Transverse colon (tissue), 4 donors: ENCODE measurements around the gene RTP2. TPM values are rescaled to one million over a fixed set of nuclear protein-coding genes. Genes with fewer than 3 reads are reported as not detected.

ENCODE experiments used
- DNase-seq: peaks from one replicate; pipeline ENCODE4 v3.0.0-alpha.2; 2019
- H3K27ac ChIP-seq, 4 donors: fragments of 200-600 bp; sonication (generic); 2 replicates each; pipeline ENCODE4 v1.5.1; 2016 to 2018; ENCODE audit warnings: inconsistent platforms in 4 of 4
- H3K27me3 ChIP-seq: fragments of 200-600 bp; sonication (generic); 2 replicates; pipeline ENCODE4 v1.5.1; 2017; ENCODE audit warnings: inconsistent platforms
- H3K36me3 ChIP-seq, 4 donors: fragments of 200-600 bp; sonication (generic); 2 replicates each; pipeline ENCODE4 v1.5.1; 2017 to 2019; ENCODE audit warnings: inconsistent platforms in 4 of 4
- H3K4me1 ChIP-seq, 4 donors: fragments of 200-600 bp; sonication (generic); 2 replicates each; pipeline ENCODE4 v1.5.1; 2017 to 2020; ENCODE audit warnings: inconsistent platforms in 4 of 4
- H3K4me3 ChIP-seq, 4 donors: fragments of 200-600 bp; sonication (generic); 1 replicate in 1 of 4; 2 replicates in 3 of 4; pipeline versions ENCODE4 v1.5.1 to v1.6.1; 2017 to 2019; ENCODE audit warnings: inconsistent platforms in 4 of 4
- H3K9me3 ChIP-seq, 2 donors: fragments of 200-600 bp; sonication (generic); 2 replicates each; pipeline ENCODE4 v1.5.1; 2017 to 2019; ENCODE audit warnings: inconsistent platforms in 2 of 2
- EP300 ChIP-seq: sonication (generic); formaldehyde crosslinking; IDR thresholded peaks from one replicate; pipeline ENCODE4 v1.6.1; 2017; ENCODE audit warnings: antibody characterized with exemption, low read depth
- POLR2A ChIP-seq: fragments of 450-650 bp; IDR thresholded peaks from one replicate; pipeline ENCODE4 v1.6.1; 2016; ENCODE audit warnings: antibody characterized with exemption, mild to moderate bottlenecking, moderate library complexity
- POLR2AphosphoS5 ChIP-seq, 3 donors: sonication (generic); formaldehyde crosslinking; IDR thresholded peaks; one replicate each; pipeline ENCODE4 v1.6.1; 2016; ENCODE audit warnings: antibody characterized with exemption in 3 of 3
- WGBS, 2 donors: methylation state at CpG; one replicate each; pipeline ENCODE4 v1.1.5; 2018; ENCODE audit warnings: low coverage in 1 of 2; 5-methylcytosine and 5-hydroxymethylcytosine counted together
- in situ Hi-C, 4 donors: fragments of 200-750 bp; cut with MboI; loops; one replicate each; pipeline versions ENCODE4 v1.15.0 to v1.15.1; 2017; ENCODE audit warnings: low sequenced_read_pairs in 3 of 4, low pct_ligation_motif_present in 1 of 4, low pct_unique_long_range_greater_than_20kb in 1 of 4
- intact Hi-C: fragments of 100-400 bp; cut with DNase I; formaldehyde crosslinking; loops from one replicate; pipeline ENCODE4 v1.15.1; 2023; ENCODE audit warnings: low total_unique reads
- total RNA-seq, 4 donors: library from RNA; depleted of rRNA; stranded (reverse); fragments of >200 nt; gene quantifications; one replicate each; pipeline ENCODE4 v1.1.0, GENCODE V29; 2016
- TF ChIP-seq, protein P1 (sequence below), 5 experiments: fragments of 200-600 bp in 3 of 5; fragments of 450-650 bp in 2 of 5; sonication (generic) in 3 of 5; IDR thresholded peaks; 1 replicate in 2 of 5; 2 replicates in 3 of 5; pipeline ENCODE4 v1.5.1; 2016 to 2017; ENCODE audit warnings: antibody characterized with exemption in 5 of 5, inconsistent platforms in 3 of 5, mild to moderate bottlenecking in 2 of 5, moderate library complexity in 1 of 5

The RTP2 gene
- total RNA-seq, 4 donors from 2014 or later, result not detected

- Histone ChIP-seq H3K27ac (peak overlapping the region; percentile 91 to 99 (median 98)), H3K9me3 (no peaks in the 10 kb centered on the region), H3K36me3 (no peaks in the 10 kb centered on the region), H3K4me1 (peaks cover 0 to 48% (median 46%) of the 10 kb centered on the region in 4 donors), H3K27me3 (no peaks in the 10 kb centered on the region), H3K4me3 (peak overlapping the region; percentile 31 to 71 (median 51))
- 0 to 2% methylated on average over 9 to 53 of the region's 53 CpGs for WGBS, 2 donors
- peak; percentile 83 for DNase-seq
- in situ Hi-C loops, result loop anchor here (5.0 to 25.0 kb wide), 10 partner anchors 415 to 1415 kb away; partner anchors contain the start of gene LPP (in 2 of the 4)
- intact Hi-C loops, result loop anchor here (2.0 to 10.0 kb wide), 5 partner anchors 165 to 1213 kb away; no protein-coding TSS in a partner anchor
- TF ChIP-seq EP300 (peak; percentile 99), POLR2AphosphoS5 (IDR thresholded peaks at IDR 0.05) (peak; percentile 86 to 92 (median 90)), POLR2A (peak; percentile 43)
- TF ChIP-seq, protein P1, sequence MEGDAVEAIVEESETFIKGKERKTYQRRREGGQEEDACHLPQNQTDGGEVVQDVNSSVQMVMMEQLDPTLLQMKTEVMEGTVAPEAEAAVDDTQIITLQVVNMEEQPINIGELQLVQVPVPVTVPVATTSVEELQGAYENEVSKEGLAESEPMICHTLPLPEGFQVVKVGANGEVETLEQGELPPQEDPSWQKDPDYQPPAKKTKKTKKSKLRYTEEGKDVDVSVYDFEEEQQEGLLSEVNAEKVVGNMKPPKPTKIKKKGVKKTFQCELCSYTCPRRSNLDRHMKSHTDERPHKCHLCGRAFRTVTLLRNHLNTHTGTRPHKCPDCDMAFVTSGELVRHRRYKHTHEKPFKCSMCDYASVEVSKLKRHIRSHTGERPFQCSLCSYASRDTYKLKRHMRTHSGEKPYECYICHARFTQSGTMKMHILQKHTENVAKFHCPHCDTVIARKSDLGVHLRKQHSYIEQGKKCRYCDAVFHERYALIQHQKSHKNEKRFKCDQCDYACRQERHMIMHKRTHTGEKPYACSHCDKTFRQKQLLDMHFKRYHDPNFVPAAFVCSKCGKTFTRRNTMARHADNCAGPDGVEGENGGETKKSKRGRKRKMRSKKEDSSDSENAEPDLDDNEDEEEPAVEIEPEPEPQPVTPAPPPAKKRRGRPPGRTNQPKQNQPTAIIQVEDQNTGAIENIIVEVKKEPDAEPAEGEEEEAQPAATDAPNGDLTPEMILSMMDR (IDR thresholded peaks at IDR 0.05), result peak; percentile 96 to 99 (median 98)
Observed at GRCh38 chr3:187739561-187740332, 37.4 kb upstream of the RTP2 start.

- H3K27me3 ChIP-seq, result no peaks in the 10 kb centered on the region
- 0 to 1% methylated on average over 17 to 22 of the region's 22 CpGs for WGBS, 2 donors
- no peak for DNase-seq
- peaks cover 0 to 48% (median 46%) of the 10 kb centered on the region in 4 donors for H3K4me1 ChIP-seq
- H3K4me3 ChIP-seq, result peak overlapping the region; percentile 31 to 71 (median 51)
- intact Hi-C loops (no loop called here), in situ Hi-C loops (loop anchor here (5.0 to 25.0 kb wide), 9 partner anchors 423 to 1416 kb away; partner anchors contain the start of gene LPP (in 1 of the 4))
- H3K27ac ChIP-seq, result peak overlapping the region; percentile 91 to 99 (median 98)
- H3K36me3 ChIP-seq, result no peaks in the 10 kb centered on the region
- no peak for TF ChIP-seq POLR2AphosphoS5 (IDR thresholded peaks at IDR 0.05)
- TF ChIP-seq, protein P1 (IDR thresholded peaks at IDR 0.05), result no peak
- TF ChIP-seq POLR2A, result no peak
- no peak for TF ChIP-seq EP300
- H3K9me3 ChIP-seq, result no peaks in the 10 kb centered on the region
Observed at GRCh38 chr3:187739094-187739560, 36.8 kb upstream of the RTP2 start.

GRCh38 chr3:187738331-187739093 lies 36.2 kb upstream of the RTP2 start:
- in situ Hi-C loops, result loop anchor here (5.0 to 25.0 kb wide), 9 partner anchors 424 to 1416 kb away; partner anchors contain the start of gene LPP (in 1 of the 4)
- DNase-seq, result peak; percentile 90
- TF ChIP-seq POLR2AphosphoS5 (IDR thresholded peaks at IDR 0.05) (peak in 2 of 3 donors; percentile 39 to 58), POLR2A (peak; percentile 31), EP300 (peak; percentile 73)
- TF ChIP-seq, protein P1 (IDR thresholded peaks at IDR 0.05), result peak; percentile 64 to 85 (median 69)

More at GRCh38 chr3:187738331-187739093, 36.2 kb upstream of the RTP2 start:
- Histone ChIP-seq H3K27me3 (no peaks in the 10 kb centered on the region), H3K36me3 (peaks cover 0 to 3% (median 0%) of the 10 kb centered on the region in 4 donors), H3K27ac (peak overlapping the region; percentile 91 to 99 (median 98)), H3K4me3 (peak overlapping the region; percentile 31 to 71 (median 51)), H3K4me1 (peaks cover 0 to 48% (median 46%) of the 10 kb centered on the region in 4 donors), H3K9me3 (no peaks in the 10 kb centered on the region)
- WGBS, 2 donors, result 0 to 1% methylated on average over 6 to 43 of the region's 43 CpGs
- intact Hi-C loops, result no loop called here
